NCI-H2196 treated with DMSO at 0.1 percent for 48 hours (cell line): Measurements from ENCODE around the gene CGB7.
A peak's percentile ranks its signal among the peaks of the same experiment; 100 is the strongest.
"Not testable (repeated sequence)": the region's sequence is repeated elsewhere in the genome, so short reads cannot be mapped to it uniquely, and the experiment has no call there.

Experiments used
- DNase-seq: peaks from one replicate; lab custom pipeline; 2025; ENCODE audit not compliant: unreplicated experiment; lab: John Stamatoyannopoulos, UW

Gene CGB7

GRCh38 chr19:49042666-49043065, 14.9 kb downstream of the CGB7 start:
- DNase-seq = not testable (repeated sequence)

GRCh38 chr19:49042177-49042576, 15.4 kb downstream of the CGB7 start:
- DNase-seq = no peak

DNA sequence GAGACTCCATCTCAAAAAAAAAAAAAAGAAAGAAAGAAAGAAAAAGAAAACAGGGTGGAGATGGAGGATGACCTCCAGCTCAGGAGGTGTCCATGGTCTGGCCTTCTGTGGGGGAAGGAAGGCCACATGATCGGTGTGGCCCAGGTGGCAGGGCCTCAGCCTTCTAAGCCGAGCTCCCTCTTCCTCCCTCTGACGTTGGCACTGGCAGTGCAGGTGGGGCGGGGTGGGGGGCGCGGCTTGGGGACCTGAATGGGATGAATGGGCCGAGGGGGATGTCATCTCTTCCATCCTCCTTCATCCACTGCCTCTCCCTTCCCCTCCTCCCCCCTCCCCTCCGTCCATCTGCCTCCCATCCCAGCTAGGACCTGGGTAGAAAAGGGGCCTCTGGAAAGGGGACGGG, 17.8 kb downstream of the CGB7 start:
- DNase-seq = not testable (repeated sequence)

DNA sequence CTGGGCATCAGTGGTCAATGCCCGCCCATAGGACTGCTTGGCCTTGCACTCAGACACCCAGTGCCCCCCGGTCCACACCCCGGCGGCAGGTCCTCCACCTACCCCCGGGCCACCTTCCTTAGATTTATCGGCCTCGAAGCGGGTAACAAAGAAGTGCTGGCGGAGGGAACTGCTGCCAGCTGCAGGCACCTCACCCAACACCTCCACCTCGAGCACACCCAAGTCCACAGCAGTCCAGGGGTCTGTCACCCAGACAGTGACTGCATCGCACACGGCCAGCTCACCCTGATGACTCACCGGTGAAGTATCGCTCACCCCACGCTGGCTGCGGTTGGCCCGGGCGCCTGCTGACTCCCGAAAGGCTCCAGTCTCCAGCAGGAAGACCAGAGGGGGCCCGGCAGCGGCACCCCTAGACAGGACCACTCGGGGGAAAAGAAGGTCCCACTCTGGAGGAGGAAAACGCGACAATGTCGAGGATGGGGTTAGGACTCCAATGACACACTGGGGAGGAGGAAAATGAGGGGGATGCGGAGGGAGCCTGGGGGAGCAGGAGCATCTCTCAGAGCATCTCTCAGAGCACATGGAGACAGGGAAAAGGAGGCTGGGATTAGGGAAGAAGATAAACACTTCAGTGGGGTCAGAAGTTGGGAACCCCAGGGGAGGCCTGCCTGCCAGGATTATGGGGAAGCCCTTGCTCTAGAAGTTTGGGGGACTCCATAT, 18.8 kb downstream of the CGB7 start:
- not testable (repeated sequence) for DNase-seq

DNA sequence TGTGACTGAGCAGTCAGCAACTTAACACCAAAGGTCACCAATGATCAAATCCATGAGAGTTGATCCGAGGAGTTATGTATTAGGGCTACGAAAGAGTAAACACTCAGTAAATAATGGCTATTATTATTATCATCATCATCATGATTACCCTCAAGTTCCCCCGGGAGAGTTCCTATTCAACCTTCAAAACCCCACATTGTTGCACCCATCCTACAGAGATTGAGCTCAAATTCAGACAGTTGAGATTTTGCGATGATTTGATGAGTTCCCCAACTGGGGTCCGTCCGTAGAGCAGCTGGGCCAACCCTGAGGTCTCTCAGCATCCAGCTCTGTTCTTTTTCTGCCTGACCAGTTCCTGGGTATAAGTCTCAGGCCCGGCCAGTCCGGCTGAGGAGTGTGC, 19.4 kb downstream of the CGB7 start:
- not testable (repeated sequence) for DNase-seq

GRCh38 chr19:49036815-49037214, 20.7 kb downstream of the CGB7 start, which contains the start of gene CGB1:
Gene CGB1, minus strand, starts transcription at chr19:49036895. Its CDS starts 184 bp downstream, at chr19:49036711.
- DNase-seq = not testable (repeated sequence)

- DNase-seq = not testable (repeated sequence)
These were observed 25.8 kb downstream of the CGB7 start, which contains the start of gene CGB2 for GRCh38 chr19:49031642-49032301. Gene CGB2, plus strand, starts transcription at chr19:49031890. Its CDS starts 206 bp downstream, at chr19:49032096.

DNA sequence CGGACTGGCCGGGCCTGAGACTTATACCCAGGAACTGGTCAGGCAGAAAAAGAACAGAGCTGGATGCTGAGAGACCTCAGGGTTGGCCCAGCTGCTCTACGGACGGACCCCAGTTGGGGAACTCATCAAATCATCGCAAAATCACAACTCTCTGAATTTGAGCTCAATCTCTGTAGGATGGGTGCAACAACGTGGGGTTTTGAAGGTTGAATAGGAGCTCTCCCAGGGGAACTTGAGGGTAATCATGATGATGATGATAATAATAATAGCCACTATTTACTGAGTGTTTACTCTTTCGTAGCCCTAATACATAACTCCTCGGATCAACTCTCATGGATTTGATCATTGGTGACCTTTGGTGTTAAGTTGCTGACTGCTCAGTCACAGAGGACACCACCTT, 27.2 kb downstream of the CGB7 start:
- DNase-seq = not testable (repeated sequence)

DNA sequence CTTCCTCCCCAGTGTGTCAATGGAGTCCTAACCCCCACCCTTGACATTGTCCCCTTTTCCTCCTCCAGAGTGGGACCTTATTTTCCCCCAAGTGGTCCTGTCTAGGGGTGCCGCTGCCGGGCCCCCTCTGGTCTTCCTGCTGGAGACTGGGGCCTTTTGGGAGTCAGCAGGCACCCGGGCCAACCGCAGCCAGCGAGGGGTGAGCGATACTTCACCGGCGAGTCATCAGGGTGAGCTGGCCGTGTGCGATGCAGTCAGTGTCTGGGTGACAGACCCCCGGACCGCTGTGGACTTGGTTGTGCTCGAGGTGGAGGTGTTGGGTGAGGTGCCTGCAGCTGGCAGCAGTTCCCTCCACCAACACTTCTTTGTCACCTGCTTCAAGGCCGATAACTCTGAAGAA, 27.8 kb downstream of the CGB7 start:
- not testable (repeated sequence) for DNase-seq

DNA sequence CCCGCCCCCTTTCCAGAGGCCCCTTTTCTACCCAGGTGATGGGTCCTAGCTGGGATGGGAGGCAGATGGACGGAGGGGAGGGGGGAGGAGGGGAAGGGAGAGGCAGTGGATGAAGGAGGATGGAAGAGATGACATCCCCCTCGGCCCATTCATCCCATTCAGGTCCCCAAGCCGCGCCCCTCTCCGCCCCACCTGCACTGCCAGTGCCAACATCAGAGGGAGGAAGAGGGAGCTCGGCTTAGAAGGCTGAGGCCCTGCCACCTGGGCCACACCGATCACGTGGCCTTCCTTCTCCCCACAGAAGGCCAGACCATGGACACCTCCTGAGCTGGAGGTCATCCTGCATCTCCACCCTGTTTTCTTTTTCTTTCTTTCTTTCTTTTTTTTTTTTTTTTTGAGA, 28.9 kb downstream of the CGB7 start:
- DNase-seq = not testable (repeated sequence)

DNA sequence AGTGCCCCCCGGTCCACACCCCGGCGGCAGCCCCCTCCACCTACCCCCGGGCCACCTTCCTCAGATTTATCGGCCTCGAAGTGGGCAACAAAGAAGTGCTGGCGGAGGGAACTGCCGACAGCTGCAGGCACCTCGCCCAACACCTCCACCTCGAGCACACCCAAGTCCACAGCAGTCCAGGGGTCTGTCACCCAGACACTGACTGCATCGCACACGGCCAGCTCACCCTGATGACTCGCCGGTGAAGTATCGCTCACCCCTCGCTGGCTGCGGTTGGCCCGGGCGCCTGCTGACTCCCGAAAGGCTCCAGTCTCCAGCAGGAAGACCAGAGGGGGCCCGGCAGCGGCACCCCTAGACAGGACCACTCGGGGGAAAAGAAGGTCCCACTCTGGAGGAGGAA, 31.9 kb downstream of the CGB7 start:
- DNase-seq = not testable (repeated sequence)

DNA sequence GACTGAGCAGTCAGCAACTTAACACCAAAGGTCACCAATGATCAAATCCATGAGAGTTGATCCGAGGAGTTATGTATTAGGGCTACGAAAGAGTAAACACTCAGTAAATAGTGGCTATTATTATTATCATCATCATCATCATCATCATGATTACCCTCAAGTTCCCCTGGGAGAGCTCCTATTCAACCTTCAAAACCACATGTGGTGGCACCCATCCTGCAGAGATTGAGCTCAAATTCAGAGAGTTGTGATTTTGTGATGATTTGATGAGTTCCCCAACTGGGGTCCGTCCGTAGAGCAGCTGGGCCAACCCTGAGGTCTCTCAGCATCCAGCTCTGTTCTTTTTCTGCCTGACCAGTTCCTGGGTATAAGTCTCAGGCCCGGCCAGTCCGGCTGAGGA, 32.5 kb downstream of the CGB7 start:
- DNase-seq = not testable (repeated sequence)

- DNase-seq = not testable (repeated sequence)
These were observed 33.3 kb downstream of the CGB7 start, which contains the start of gene CGB3 for GRCh38 chr19:49024233-49024632. Gene CGB3, minus strand, starts transcription at chr19:49024333. Its CDS starts 362 bp downstream, at chr19:49023971.

- DNase-seq = no peak
These were observed 35.4 kb downstream of the CGB7 start for GRCh38 chr19:49022116-49022515.

- no peak for DNase-seq
These were observed 36.3 kb downstream of the CGB7 start for GRCh38 chr19:49020931-49021895.

GRCh38 chr19:49020342-49020741, 37.2 kb downstream of the CGB7 start:
- no peak for DNase-seq

DNA sequence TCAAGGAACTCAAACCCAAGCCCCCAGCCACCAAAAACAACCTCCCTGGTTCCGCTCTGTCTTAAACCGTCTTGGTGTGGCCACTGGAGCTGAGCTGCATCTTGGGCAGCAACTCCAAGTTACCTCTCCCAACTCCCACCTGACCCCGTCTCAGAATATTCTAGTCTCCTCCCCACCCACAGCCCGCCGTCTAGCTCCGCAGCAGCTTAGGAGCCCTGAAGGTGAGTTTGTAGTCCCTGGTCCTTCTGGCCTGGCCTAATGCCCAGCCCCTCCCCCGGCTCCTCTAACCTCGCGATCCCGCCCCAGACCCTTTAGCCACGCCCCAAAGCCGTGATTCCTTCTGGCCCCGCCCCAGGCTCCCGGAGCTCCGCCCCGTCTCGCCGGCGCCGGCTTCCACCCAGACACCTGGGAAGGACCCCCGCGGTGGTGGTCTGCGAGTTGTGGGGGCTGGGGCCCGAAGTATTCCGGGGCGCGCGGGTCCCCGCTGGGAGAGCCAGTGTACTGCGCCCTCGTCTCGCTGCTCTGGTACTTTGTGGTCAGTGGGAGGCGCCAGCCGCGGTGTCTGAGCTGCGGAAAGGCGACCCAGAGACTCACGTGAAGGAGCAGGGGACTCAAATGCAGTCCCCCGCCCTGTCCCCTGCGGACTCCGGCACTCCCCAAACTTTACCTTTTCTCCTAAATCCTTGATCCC, 38.2 kb downstream of the CGB7 start:
- peak; percentile 50 for DNase-seq

GRCh38 chr19:49018388-49019241, 38.9 kb downstream of the CGB7 start:
- DNase-seq = not testable (repeated sequence)

GRCh38 chr19:49017666-49018351, 39.7 kb downstream of the CGB7 start:
- DNase-seq = no peak
